ENCODE results near the gene JMJD4.

GRCh38 chr1:227734856-227735538, at the start of gene JMJD4, which contains the start of gene SNAP47:
- TF ChIP-seq EZH2 (IDR thresholded peaks at IDR 0.05; ENCODE audit: borderline replicate concordance, low read depth, low read length, severe bottlenecking) (no peak), CTCF (IDR thresholded peaks at IDR 0.05; ENCODE audit: extremely low read depth in 1 of 2, insufficient read depth in 1 of 2, low read depth in 1 of 2, low read length in 2 of 2) (no peak), POLR2A (IDR thresholded peaks at IDR 0.05; ENCODE audit: low read depth, low read length) (peak; percentile 80)

Data from endothelial cell of umbilical vein (primary cell).